Esophagus muscularis mucosa (tissue), 4 donors: ENCODE results near the gene ABO. TPM values are rescaled to one million over a fixed set of nuclear protein-coding genes. Genes with fewer than 3 reads are reported as not detected.
"Not testable (repeated sequence)": the region's sequence is repeated elsewhere in the genome, so short reads cannot be mapped to it uniquely, and the experiment has no call there.

ENCODE experiments used
- DNase-seq: peaks from one replicate; pipeline ENCODE4 v3.0.0-alpha.2; 2017; ENCODE audit errors: extremely low spot score
- H3K27ac ChIP-seq, 4 donors: fragments of 200-600 bp; sonication (generic); replicated peaks in 1 of 4; 1 replicate in 3 of 4; 2 replicates in 1 of 4; pipeline ENCODE4 v1.5.1; 2016 to 2019; ENCODE audit warnings: mild to moderate bottlenecking in 1 of 4
- H3K27me3 ChIP-seq, 4 donors: fragments of 200-600 bp; sonication (generic); one replicate each; pipeline versions ENCODE4 v1.5.1 to v1.6.0; 2016 to 2019
- H3K36me3 ChIP-seq, 4 donors: fragments of 200-600 bp; sonication (generic); one replicate each; pipeline ENCODE4 v1.5.1; 2016 to 2019
- H3K4me1 ChIP-seq, 4 donors: fragments of 200-600 bp; sonication (generic); one replicate each; pipeline ENCODE4 v1.5.1; 2016 to 2019
- H3K4me3 ChIP-seq, 4 donors: fragments of 200-600 bp; sonication (generic); 1 replicate in 2 of 4; 2 replicates in 2 of 4; pipeline ENCODE4 v1.5.1; 2016 to 2019; ENCODE audit warnings: mild to moderate bottlenecking in 4 of 4, moderate library complexity in 1 of 4
- H3K9me3 ChIP-seq, 4 donors: fragments of 200-600 bp; sonication (generic); 1 replicate in 3 of 4; 2 replicates in 1 of 4; pipeline ENCODE4 v1.5.1; 2016 to 2019
- EP300 ChIP-seq: sonication (generic); formaldehyde crosslinking; IDR thresholded peaks from one replicate; pipeline ENCODE4 v1.6.1; 2017; ENCODE audit warnings: antibody characterized with exemption
- POLR2A ChIP-seq: fragments of 450-650 bp; IDR thresholded peaks from one replicate; pipeline ENCODE4 v1.6.1; 2017; ENCODE audit warnings: antibody characterized with exemption, moderate library complexity, mild to moderate bottlenecking, low read depth
- POLR2AphosphoS5 ChIP-seq, 2 donors: sonication (generic); formaldehyde crosslinking; IDR thresholded peaks; one replicate each; pipeline ENCODE4 v1.6.1; 2017; ENCODE audit warnings: antibody characterized with exemption in 2 of 2
- WGBS: methylation state at CpG from one replicate; pipeline ENCODE4 v1.1.5; 2018; 5-methylcytosine and 5-hydroxymethylcytosine counted together
- intact Hi-C: fragments of 100-400 bp; cut with DNase I; formaldehyde crosslinking; loops from one replicate; pipeline ENCODE4 v1.15.1; 2023
- total RNA-seq, 4 donors: library from RNA; depleted of rRNA; stranded (reverse); fragments of >200 nt; gene quantifications; one replicate each; pipeline versions ENCODE4 v1.1.0 to v1.2.1, GENCODE V29; 2016
- TF ChIP-seq, protein P1 (sequence below), 3 experiments: fragments of 200-600 bp in 2 of 3; fragments of 450-650 bp in 1 of 3; sonication (generic) in 2 of 3; IDR thresholded peaks; one replicate each; pipeline ENCODE4 v1.5.1; 2017 to 2019; ENCODE audit warnings: antibody characterized with exemption in 3 of 3, mild to moderate bottlenecking in 2 of 3, moderate library complexity in 1 of 3

Gene ABO
- total RNA-seq, 4 donors from 2014 or later: 0.33 to 3.8 (median 1.2) TPM

GRCh38 chr9:133225171-133226011 lies 49.6 kb downstream of the ABO start:
- Histone ChIP-seq H3K27ac (no peak overlapping the region), H3K27me3 (peaks cover 0 to 63% (median 0%) of the 10 kb centered on the region in 4 donors), H3K9me3 (no peaks in the 10 kb centered on the region), H3K4me1 (no peaks in the 10 kb centered on the region), H3K36me3 (no peaks in the 10 kb centered on the region), H3K4me3 (no peak overlapping the region)
- intact Hi-C loops: no loop called here
- WGBS: 74% methylated on average over 16 of the region's 38 CpGs
- DNase-seq: no peak
- TF ChIP-seq EP300 (no peak), POLR2AphosphoS5 (IDR thresholded peaks at IDR 0.05) (no peak), POLR2A (no peak)
- TF ChIP-seq, protein P1, sequence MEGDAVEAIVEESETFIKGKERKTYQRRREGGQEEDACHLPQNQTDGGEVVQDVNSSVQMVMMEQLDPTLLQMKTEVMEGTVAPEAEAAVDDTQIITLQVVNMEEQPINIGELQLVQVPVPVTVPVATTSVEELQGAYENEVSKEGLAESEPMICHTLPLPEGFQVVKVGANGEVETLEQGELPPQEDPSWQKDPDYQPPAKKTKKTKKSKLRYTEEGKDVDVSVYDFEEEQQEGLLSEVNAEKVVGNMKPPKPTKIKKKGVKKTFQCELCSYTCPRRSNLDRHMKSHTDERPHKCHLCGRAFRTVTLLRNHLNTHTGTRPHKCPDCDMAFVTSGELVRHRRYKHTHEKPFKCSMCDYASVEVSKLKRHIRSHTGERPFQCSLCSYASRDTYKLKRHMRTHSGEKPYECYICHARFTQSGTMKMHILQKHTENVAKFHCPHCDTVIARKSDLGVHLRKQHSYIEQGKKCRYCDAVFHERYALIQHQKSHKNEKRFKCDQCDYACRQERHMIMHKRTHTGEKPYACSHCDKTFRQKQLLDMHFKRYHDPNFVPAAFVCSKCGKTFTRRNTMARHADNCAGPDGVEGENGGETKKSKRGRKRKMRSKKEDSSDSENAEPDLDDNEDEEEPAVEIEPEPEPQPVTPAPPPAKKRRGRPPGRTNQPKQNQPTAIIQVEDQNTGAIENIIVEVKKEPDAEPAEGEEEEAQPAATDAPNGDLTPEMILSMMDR (IDR thresholded peaks at IDR 0.05): no peak

DNA sequence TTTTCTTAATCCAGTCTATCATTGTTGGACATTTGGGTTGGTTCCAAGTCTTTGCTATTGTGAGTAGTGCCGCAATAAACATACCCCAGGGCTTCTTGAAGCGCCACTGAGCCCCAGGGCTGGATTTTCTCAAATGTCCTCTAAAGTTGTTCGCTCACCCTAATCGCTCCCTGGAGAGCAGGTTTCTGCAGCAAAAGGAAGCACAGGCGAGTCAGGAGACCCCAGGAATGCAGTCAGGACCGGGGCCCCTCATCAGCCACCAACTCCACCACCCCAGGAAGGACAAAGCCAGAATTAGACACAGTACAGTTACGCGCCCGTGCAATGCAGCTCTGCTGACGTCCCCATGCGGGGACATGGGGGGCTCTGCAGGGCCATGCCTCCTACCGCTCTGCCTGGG lies 50.2 kb downstream of the ABO start:
- H3K27ac ChIP-seq: no peak overlapping the region
- H3K27me3 ChIP-seq: peaks cover 0 to 63% (median 0%) of the 10 kb centered on the region in 4 donors
- H3K36me3 ChIP-seq: no peaks in the 10 kb centered on the region
- 87% methylated on average over 6 of the region's 12 CpGs for WGBS
- intact Hi-C loops: no loop called here
- TF ChIP-seq, protein P1 (IDR thresholded peaks at IDR 0.05): no peak
- TF ChIP-seq EP300 (no peak), POLR2A (no peak), POLR2AphosphoS5 (IDR thresholded peaks at IDR 0.05) (no peak)
- H3K9me3 ChIP-seq: no peaks in the 10 kb centered on the region
- no peak for DNase-seq
- H3K4me3 ChIP-seq: no peak overlapping the region
- no peaks in the 10 kb centered on the region for H3K4me1 ChIP-seq

- WGBS: 35% methylated on average over 12 of the region's 13 CpGs
- H3K27ac ChIP-seq, H3K9me3 ChIP-seq, intact Hi-C loops, H3K4me3 ChIP-seq, DNase-seq, H3K36me3 ChIP-seq, H3K4me1 ChIP-seq: not testable (repeated sequence)
- H3K27me3 ChIP-seq: peaks cover 0 to 65% (median 0%) of the 10 kb centered on the region in 4 donors
Measured at GRCh38 chr9:133223159-133223756, 51.7 kb downstream of the ABO start.

GRCh38 chr9:133221994-133222393 lies 53.0 kb downstream of the ABO start:
- peaks cover 0 to 56% (median 0%) of the 10 kb centered on the region in 4 donors for H3K27me3 ChIP-seq
- H3K36me3 ChIP-seq, H3K27ac ChIP-seq, H3K4me1 ChIP-seq, H3K4me3 ChIP-seq, H3K9me3 ChIP-seq, intact Hi-C loops, DNase-seq: not testable (repeated sequence)
- 76% methylated on average over 11 of the region's 12 CpGs for WGBS

- 73% methylated on average over 12 of the region's 12 CpGs for WGBS
- H3K4me3 ChIP-seq: no peak overlapping the region
- intact Hi-C loops: no loop called here
- peaks cover 0 to 49% (median 0%) of the 10 kb centered on the region in 4 donors for H3K27me3 ChIP-seq
- H3K36me3 ChIP-seq: no peaks in the 10 kb centered on the region
- DNase-seq: no peak
- H3K4me1 ChIP-seq: no peaks in the 10 kb centered on the region
- no peak for TF ChIP-seq EP300
- TF ChIP-seq, protein P1 (IDR thresholded peaks at IDR 0.05): no peak
- H3K9me3 ChIP-seq: no peaks in the 10 kb centered on the region
- H3K27ac ChIP-seq: no peak overlapping the region
Measured at GRCh38 chr9:133221177-133221809, 53.7 kb downstream of the ABO start.

GRCh38 chr9:133218049-133218975 lies 56.7 kb downstream of the ABO start:
- H3K36me3 ChIP-seq, H3K9me3 ChIP-seq, H3K27ac ChIP-seq, intact Hi-C loops, H3K4me1 ChIP-seq, DNase-seq, H3K4me3 ChIP-seq: not testable (repeated sequence)
- peaks cover 0 to 25% (median 0%) of the 10 kb centered on the region in 4 donors for H3K27me3 ChIP-seq
- WGBS: 79% methylated on average over 15 of the region's 19 CpGs

GRCh38 chr9:133217333-133217988 lies 57.5 kb downstream of the ABO start:
- DNase-seq, intact Hi-C loops: not testable (repeated sequence)

More at GRCh38 chr9:133217333-133217988, 57.5 kb downstream of the ABO start:
- not testable (repeated sequence) for H3K9me3 ChIP-seq, H3K4me1 ChIP-seq, H3K27ac ChIP-seq, H3K36me3 ChIP-seq, H3K4me3 ChIP-seq
- WGBS: 64% methylated on average over 12 of the region's 12 CpGs
- H3K27me3 ChIP-seq: peaks cover 0 to 30% (median 0%) of the 10 kb centered on the region in 4 donors
